NT2/D1 (cell line): ENCODE measurements around the gene TBC1D3I.
"Not testable (repeated sequence)": the region's sequence is repeated elsewhere in the genome, so short reads cannot be mapped to it uniquely, and the experiment has no call there.

Source experiments
- SUZ12 ChIP-seq: IDR thresholded peaks from 2 replicates; pipeline ENCODE4 v1.6.1; 2011; ENCODE audit not compliant: insufficient read length, insufficient read depth; ENCODE audit errors: extremely low read depth
- YY1 ChIP-seq: IDR thresholded peaks from 2 replicates; pipeline ENCODE4 v1.6.1; 2011; ENCODE audit not compliant: insufficient read length, insufficient read depth
- ZNF274 ChIP-seq: IDR thresholded peaks from 2 replicates; pipeline ENCODE4 v1.6.1; 2011; ENCODE audit warnings: mild to moderate bottlenecking, low read depth, low read length

GRCh38 chr17:36220737-36221580 lies 43.4 kb downstream of the TBC1D3I start:
- not testable (repeated sequence) for TF ChIP-seq YY1, ZNF274, SUZ12
